Spleen (tissue), 11 donors: Measurements from ENCODE around the gene MEGF6. TPM values are rescaled to one million over a fixed set of nuclear protein-coding genes. Genes with fewer than 3 reads are reported as not detected.

ENCODE experiments used
- DNase-seq: peaks from one replicate; pipeline ENCODE4 v3.0.0-alpha.2; 2020
- H3K27ac ChIP-seq, 8 donors: fragments of 200-600 bp; sonication (generic) in 7 of 8; 1 replicate in 4 of 8; 2 replicates in 4 of 8; pipeline versions ENCODE4 v1.5.0 to v1.8.0; 2016 to 2021; ENCODE audit warnings: inconsistent platforms in 4 of 8, mild to moderate bottlenecking in 4 of 8, moderate library complexity in 1 of 8
- H3K27me3 ChIP-seq, 7 donors: fragments of 200-600 bp; sonication (generic) in 6 of 7; replicated peaks in 1 of 7; 1 replicate in 4 of 7; 2 replicates in 3 of 7; pipeline versions ENCODE4 v1.5.0 to v1.8.0; 2016 to 2021; ENCODE audit warnings: inconsistent platforms in 3 of 7, mild to moderate bottlenecking in 1 of 7
- H3K36me3 ChIP-seq, 6 donors: fragments of 200-600 bp; sonication (generic) in 5 of 6; 1 replicate in 4 of 6; 2 replicates in 2 of 6; pipeline versions ENCODE4 v1.5.0 to v1.8.0; 2016 to 2021; ENCODE audit warnings: inconsistent platforms in 2 of 6
- H3K4me1 ChIP-seq, 6 donors: fragments of 200-600 bp; sonication (generic) in 5 of 6; 1 replicate in 3 of 6; 2 replicates in 3 of 6; pipeline versions ENCODE4 v1.5.0 to v1.8.0; 2016 to 2021; ENCODE audit warnings: inconsistent platforms in 3 of 6
- H3K4me3 ChIP-seq, 8 donors: fragments of 200-600 bp; sonication (generic) in 7 of 8; 1 replicate in 4 of 8; 2 replicates in 4 of 8; pipeline versions ENCODE4 v1.5.0 to v1.8.0; 2016 to 2021; ENCODE audit warnings: inconsistent platforms in 4 of 8, mild to moderate bottlenecking in 4 of 8, moderate library complexity in 2 of 8
- H3K9me3 ChIP-seq, 8 donors: fragments of 200-600 bp; sonication (generic) in 7 of 8; 1 replicate in 4 of 8; 2 replicates in 4 of 8; pipeline versions ENCODE4 v1.5.0 to v1.8.0; 2016 to 2021; ENCODE audit warnings: inconsistent platforms in 4 of 8
- CTCF ChIP-seq, 11 experiments: fragments of 200-600 bp in 7 of 11; fragments of 450-650 bp in 4 of 11; sonication (generic) in 4 of 11; IDR thresholded peaks in 8 of 11; conservative IDR thresholded peaks in 3 of 11; 1 replicate in 7 of 11; 2 replicates in 4 of 11; pipeline versions ENCODE4 v1.4.0 to v1.8.0; 2016 to 2021; ENCODE audit warnings: antibody characterized with exemption in 11 of 11, inconsistent platforms in 4 of 11, mild to moderate bottlenecking in 1 of 11
- POLR2A ChIP-seq, 3 donors: fragments of 450-650 bp; IDR thresholded peaks; one replicate each; pipeline ENCODE4 v1.5.1; 2017; ENCODE audit warnings: antibody characterized with exemption in 3 of 3, mild to moderate bottlenecking in 1 of 3
- POLR2AphosphoS5 ChIP-seq, 3 donors: sonication (generic); formaldehyde crosslinking; IDR thresholded peaks; one replicate each; pipeline ENCODE4 v1.5.1; 2017; ENCODE audit warnings: antibody characterized with exemption in 3 of 3
- WGBS, 5 donors: extraction: QIAGEN DNeasy Blood & Tissue Kit in 3 of 5; methylation state at CpG; one replicate each; pipeline versions ENCODE4 v1.1.5 to v1.1.7; 2013 to 2018; 5-methylcytosine and 5-hydroxymethylcytosine counted together
- intact Hi-C: fragments of 100-400 bp; cut with DNase I; formaldehyde crosslinking; loops from one replicate; pipeline ENCODE4 v1.15.0; 2023; ENCODE audit warnings: low total_unique reads
- polyA plus RNA-seq, 3 donors: library from polyadenylated mRNA; stranded (reverse); fragments of 200-250 nt; gene quantifications; one replicate each; pipeline ENCODE4 v1.2.1, GENCODE V29; 2013
- total RNA-seq, 7 donors: library from RNA; depleted of rRNA in 3 of 7; stranded (reverse); fragments of >200 nt in 3 of 7; fragmentation: NEBNext Ultra II Directional in 4 of 7; extraction: Animal tissue kit (Norgen Biotek cat#: 25700) in 4 of 7; gene quantifications; one replicate each; pipeline versions ENCODE4 v1.1.0 to v1.2.1, GENCODE V29; 2016 to 2021
- donor health status: healthy with polysubstance abuse.
- donor health status: DM: no; HTN: no; CAD: no; lungs with moderate emphysema.
- donor health status: DM: no; HTN: no; CAD: no.
- donor health status: Bipolar disorder and iron deficiency.
- donor health status: healthy.
- donor health status: DM: no; HTN: no; CAD: no.
- donor health status: DM: yes; HTN: yes; CAD: no.

MEGF6 gene
- total and polyA plus RNA-seq, 10 donors, result 8.7 to 39.5 (median 20.3) TPM

DNA sequence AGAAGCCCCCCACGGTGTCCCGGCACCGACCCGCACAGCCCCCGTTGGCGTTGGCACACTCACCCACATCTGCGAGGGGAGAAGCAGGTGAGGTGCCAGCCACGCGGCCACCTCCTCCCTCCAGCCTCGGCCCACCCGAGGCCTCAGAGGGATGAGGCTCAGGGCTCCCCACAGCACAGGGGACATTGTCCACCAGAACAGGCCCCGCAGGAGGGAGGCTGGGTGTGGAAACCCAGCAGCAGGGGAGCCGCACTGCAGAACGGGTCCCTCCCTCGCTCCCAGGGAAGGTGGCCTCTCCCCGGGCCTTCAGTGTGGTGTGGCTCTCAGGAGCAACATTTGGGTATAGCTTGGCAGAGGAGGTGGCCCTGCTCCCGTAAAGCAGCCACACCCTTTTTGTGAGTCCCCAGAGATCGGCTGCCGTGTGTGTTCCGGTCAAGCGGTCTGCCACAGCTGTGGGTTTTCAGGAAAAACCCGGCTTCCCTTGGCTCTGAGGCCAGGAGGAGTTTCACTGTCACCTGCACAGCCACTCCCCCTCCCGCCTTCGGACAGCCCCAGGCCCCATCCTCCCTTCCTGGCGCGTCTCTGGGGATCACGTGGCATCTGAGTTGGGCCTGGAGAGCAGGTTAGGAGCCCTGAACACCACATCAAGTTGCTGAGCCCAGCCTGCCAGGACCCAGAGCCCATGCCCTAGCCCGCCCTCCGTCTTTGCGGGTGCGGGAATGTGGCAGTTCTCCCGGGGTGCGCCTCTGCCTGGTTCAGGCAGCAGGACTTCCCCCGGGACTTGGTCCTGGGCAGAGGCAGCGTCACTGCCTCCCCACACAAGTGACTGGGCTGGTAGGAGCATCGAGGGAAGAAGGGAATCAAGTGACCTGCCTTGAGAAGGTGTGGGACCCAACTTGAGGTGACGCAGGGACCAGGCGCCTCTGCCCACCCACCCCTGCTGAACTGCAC is 64.0 kb downstream of the MEGF6 start:
- Histone ChIP-seq H3K4me1 (peaks cover 0 to 28% (median 5%) of the 10 kb centered on the region in 6 donors), H3K9me3 (no peaks in the 10 kb centered on the region), H3K36me3 (no peaks in the 10 kb centered on the region), H3K27me3 (peaks cover 0 to 21% (median 0%) of the 10 kb centered on the region in 7 donors), H3K27ac (no peak overlapping the region), H3K4me3 (no peak overlapping the region)
- intact Hi-C loops, result no loop called here
- no peak for TF ChIP-seq POLR2AphosphoS5 (IDR thresholded peaks at IDR 0.05)
- TF ChIP-seq POLR2A (IDR thresholded peaks at IDR 0.05), result no peak
- TF ChIP-seq CTCF (IDR thresholded peaks at IDR 0.05 in 8 of 11, conservative IDR thresholded peaks at IDR 0.05 in 3 of 11), result no peak
- 80 to 86% (median 83%) methylated on average over 23 to 38 of the region's 38 CpGs for WGBS, 5 donors
- DNase-seq, result no peak

GRCh38 chr1:3546048-3546384 is 65.3 kb downstream of the MEGF6 start:
- intact Hi-C loops, result no loop called here
- H3K27me3 ChIP-seq, result peaks cover 0 to 18% (median 0%) of the 10 kb centered on the region in 7 donors
- no peak overlapping the region for H3K4me3 ChIP-seq
- peaks cover 0 to 42% (median 13%) of the 10 kb centered on the region in 6 donors for H3K4me1 ChIP-seq
- DNase-seq, result no peak
- H3K36me3 ChIP-seq, result no peaks in the 10 kb centered on the region
- no peaks in the 10 kb centered on the region for H3K9me3 ChIP-seq
- peak in 1 of 3 donors; percentile 3 for TF ChIP-seq POLR2AphosphoS5 (IDR thresholded peaks at IDR 0.05)
- no peak for TF ChIP-seq CTCF (IDR thresholded peaks at IDR 0.05 in 8 of 11, conservative IDR thresholded peaks at IDR 0.05 in 3 of 11)
- 63 to 85% (median 77%) methylated on average over 4 of the region's 4 CpGs for WGBS, 5 donors
- peak overlapping the region in 1 of 8 donors; percentile 23 for H3K27ac ChIP-seq

DNA sequence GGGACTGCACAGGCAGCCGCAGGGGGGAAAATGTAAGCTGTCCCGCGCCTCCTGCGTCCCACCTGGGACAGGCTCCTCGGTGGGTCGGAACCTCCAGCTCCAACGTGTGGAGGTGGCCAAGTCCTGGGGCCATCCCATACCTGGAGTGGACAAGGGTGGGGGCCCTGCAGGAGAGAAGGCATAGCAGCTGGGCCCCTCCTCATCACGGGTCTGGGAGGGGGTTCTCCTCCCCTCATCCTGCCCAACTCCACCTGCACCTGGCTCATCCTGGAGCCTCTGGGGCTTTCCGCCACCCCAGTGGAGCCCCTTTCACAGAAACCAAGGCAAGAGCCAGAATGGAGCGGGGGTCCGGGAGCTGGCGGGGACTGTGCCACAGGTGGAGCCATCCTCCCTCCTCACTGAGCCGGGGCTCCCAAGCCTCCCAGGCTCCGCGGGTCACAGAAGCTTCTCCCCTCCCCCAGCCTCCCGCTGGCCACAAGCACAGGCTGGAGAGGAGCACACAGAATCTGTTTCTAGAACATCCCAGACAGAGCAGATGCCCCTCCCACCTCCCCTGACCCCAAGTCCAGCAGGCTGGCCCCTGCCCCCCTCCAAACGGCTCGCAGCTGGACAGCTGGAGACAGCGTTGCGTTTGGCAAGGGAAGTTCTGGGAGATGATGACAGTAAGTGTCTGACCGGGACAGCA is 65.8 kb downstream of the MEGF6 start:
- Histone ChIP-seq H3K36me3 (no peaks in the 10 kb centered on the region), H3K27me3 (peaks cover 0 to 17% (median 0%) of the 10 kb centered on the region in 7 donors), H3K4me3 (no peak overlapping the region), H3K9me3 (no peaks in the 10 kb centered on the region), H3K4me1 (peaks cover 0 to 46% (median 15%) of the 10 kb centered on the region in 6 donors), H3K27ac (no peak overlapping the region)
- WGBS, 5 donors, result 79 to 86% (median 83%) methylated on average over 13 to 21 of the region's 21 CpGs
- TF ChIP-seq POLR2A (IDR thresholded peaks at IDR 0.05) (no peak), POLR2AphosphoS5 (IDR thresholded peaks at IDR 0.05) (peak; percentile 13 to 41 (median 32)), CTCF (IDR thresholded peaks at IDR 0.05 in 8 of 11, conservative IDR thresholded peaks at IDR 0.05 in 3 of 11) (no peak)
- no peak for DNase-seq
- intact Hi-C loops, result no loop called here
